HG03520 (cell line): ENCODE data around the gene CATSPERE.

ENCODE experiments used
- ATAC-seq: cut with Tn5 transposase; IDR thresholded peaks from one replicate; pipeline ENCODE4 v1.9.1; 2021; ENCODE audit warnings: mild to moderate bottlenecking, moderate library complexity; ENCODE audit not compliant: unreplicated experiment

CATSPERE gene

DNA sequence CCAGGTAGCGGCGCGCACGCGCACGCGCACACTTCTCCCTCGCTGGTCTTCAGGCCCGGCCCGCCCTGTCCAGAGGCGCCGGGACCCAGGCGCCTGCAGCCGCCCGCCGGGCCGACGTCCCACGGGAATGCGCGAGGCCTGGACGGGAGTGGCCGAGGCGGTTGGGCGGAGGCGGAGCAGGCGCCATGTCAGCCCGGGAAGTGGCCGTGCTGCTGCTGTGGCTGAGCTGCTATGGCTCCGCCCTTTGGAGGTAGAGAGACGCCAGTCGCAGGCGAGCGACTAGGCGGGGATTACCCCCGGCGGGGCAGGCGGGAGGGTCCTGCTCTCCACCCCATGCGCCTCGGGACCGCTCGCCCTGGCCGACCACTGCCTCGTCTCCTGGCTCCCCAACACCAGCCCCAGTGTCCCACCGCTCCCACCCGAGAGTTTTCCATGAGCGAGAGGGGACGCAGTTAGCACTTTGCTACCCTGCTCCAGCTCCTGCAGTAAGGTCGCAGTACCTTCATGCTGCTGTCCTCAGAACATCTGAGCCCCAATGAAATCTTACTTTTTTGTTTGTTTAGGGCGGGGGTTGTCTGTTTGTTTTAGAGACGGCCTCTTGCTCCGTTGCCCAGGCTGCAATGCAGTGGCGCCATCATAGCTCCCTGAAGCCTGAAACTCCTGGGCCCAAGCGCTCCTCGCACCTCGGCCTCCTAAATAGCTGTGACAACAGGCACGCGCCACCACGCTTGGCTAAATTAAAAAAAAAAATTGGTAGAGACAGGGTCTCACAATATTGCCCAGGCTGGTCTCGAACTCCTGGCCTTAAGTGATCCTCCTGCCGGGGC lies at the start of gene CATSPERE:
Gene CATSPERE, plus strand, starts transcription at position 29 of the 827 bp plus-strand sequence. Its CDS starts 157 bp downstream, at position 186.
- ATAC-seq = peak; percentile 97

GRCh38 chr1:244412176-244412575 lies 48.9 kb upstream of the CATSPERE start:
- ATAC-seq = no peak

DNA sequence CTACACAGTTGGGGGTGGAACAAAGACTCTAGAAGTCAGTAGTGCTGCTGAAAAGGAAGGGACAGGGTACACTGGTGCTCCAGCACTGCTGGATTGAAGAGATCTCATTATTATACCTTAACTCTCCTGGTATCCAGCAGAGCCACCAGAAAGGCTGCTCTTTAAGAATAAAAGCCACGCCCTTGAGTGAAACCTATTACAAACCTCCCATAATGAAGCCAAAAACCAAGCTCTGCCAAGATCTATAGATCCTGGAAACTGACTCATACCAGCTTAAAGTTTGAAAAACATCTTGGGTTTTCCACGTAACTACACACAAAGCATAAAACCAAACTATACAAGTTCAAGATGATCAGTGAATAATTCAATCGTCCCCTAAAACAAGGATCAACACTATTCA lies 47.3 kb upstream of the CATSPERE start:
- no peak for ATAC-seq

DNA sequence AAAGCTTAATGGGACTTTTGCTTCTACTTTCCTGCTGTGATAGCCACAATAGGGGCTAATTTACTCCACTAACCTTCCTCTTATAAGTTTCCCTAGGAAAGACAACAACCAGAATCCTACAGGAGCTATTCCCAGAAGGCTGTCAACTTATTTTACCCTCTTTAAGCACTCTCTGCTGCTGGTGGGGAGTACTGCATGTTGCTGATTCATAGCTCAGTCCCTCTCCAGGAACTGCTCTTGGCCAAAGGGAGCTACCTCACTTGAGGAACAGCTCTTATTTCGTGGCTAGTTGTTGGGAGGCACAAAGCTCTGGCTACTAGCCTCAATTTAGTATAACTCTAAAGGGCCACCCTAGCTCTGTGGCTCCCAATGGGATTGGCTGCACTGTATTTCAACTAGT lies 46.5 kb upstream of the CATSPERE start:
- no peak for ATAC-seq

DNA sequence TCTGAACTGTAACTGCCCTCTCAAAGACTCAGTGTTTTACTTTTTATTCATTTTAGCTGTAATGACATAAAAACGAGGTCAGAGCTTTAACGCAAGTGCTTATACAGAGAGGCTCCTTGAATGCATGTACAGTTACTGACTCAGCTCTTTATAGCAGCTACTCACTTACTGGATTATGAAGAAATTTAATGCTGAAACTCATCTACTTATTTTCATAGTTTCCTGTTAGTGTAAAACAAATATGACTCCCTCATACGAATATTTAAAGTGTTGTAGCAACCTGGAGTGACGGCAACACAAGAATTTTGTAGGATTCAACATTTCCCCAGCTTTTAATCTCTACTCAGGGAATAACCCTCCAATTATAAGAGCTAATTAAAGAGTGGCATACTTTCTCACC lies 42.0 kb upstream of the CATSPERE start:
- ATAC-seq = no peak

GRCh38 chr1:244422174-244422573 lies 38.9 kb upstream of the CATSPERE start:
- ATAC-seq = no peak

- no peak for ATAC-seq
Observed at GRCh38 chr1:244424649-244425334, 36.3 kb upstream of the CATSPERE start.

GRCh38 chr1:244427647-244428046 lies 33.4 kb upstream of the CATSPERE start:
- ATAC-seq = no peak

GRCh38 chr1:244429818-244430217 lies 31.3 kb upstream of the CATSPERE start:
- ATAC-seq = no peak

- no peak for ATAC-seq
Observed at GRCh38 chr1:244431166-244431565, 29.9 kb upstream of the CATSPERE start.

DNA sequence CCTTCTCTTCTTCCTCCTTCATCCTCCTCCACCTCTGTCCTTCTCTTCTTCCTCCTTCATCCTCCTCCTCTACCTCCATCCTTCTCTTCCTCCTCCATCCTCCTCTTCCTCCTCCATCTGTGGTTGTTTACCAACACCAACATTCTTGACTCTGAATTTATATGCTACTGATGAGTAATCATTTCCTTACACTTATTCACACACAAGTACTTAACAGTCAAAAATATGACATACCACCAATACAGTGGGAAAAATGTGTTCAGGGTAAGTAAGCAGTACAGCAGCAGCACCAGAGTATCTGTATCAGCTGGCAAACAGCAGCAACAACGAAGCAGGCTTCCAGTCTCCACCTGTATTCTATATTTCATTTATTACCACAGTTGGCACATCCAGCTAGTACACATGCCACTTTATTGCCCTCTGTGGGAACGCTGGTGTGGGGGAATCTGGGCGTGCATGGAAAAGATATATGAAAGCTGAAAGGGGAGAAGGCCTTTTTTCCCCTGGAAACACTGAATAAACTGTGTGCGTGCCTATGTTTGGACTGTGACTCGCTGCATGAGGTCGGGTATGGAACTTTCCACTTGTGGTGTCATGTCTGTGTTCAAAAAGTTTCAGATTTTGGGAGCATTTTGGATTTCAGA lies 25.4 kb upstream of the CATSPERE start:
- no peak for ATAC-seq

- no peak for ATAC-seq
Observed at GRCh38 chr1:244436336-244437085, 24.6 kb upstream of the CATSPERE start.

DNA sequence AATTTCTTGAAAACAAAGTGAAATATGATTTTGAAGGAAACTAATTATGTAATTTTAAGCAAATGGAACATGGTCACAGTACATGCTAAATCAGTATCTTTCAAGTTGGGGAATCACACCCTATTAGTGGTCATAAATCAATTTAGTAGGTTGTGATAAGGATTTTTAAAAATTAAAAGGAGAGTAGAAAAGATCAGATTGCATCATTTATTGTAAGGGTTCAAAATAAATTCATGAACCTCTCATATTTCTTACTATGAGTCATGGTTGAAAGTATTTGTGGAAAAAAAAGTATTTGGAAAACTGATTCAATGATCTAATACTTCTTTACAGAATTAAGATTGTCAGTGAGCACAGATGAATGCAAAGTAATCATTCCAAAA lies 24.0 kb upstream of the CATSPERE start:
- ATAC-seq = no peak

- no peak for ATAC-seq
Observed at GRCh38 chr1:244439391-244440032, 21.6 kb upstream of the CATSPERE start.

GRCh38 chr1:244442850-244443249 lies 18.2 kb upstream of the CATSPERE start:
- ATAC-seq = no peak

DNA sequence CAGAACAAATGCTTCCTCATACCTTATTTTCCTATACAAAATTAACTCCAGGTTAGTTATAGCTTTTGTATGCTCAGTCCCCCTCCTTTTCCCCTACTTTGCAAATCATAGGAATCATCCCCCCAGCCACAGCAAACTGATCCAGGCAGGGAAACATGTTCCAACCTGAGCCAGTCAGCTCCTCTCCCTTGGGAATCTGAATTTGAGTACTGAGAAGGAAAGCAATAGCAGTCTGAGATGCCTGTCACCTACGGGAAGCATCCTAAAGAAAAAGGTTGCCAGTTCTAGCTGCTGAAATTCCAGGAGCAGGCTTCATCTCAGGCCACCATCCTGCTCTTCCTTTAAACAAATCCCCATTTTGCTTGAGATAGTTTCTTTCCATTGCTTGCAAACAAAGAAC lies 16.2 kb upstream of the CATSPERE start:
- ATAC-seq = no peak

DNA sequence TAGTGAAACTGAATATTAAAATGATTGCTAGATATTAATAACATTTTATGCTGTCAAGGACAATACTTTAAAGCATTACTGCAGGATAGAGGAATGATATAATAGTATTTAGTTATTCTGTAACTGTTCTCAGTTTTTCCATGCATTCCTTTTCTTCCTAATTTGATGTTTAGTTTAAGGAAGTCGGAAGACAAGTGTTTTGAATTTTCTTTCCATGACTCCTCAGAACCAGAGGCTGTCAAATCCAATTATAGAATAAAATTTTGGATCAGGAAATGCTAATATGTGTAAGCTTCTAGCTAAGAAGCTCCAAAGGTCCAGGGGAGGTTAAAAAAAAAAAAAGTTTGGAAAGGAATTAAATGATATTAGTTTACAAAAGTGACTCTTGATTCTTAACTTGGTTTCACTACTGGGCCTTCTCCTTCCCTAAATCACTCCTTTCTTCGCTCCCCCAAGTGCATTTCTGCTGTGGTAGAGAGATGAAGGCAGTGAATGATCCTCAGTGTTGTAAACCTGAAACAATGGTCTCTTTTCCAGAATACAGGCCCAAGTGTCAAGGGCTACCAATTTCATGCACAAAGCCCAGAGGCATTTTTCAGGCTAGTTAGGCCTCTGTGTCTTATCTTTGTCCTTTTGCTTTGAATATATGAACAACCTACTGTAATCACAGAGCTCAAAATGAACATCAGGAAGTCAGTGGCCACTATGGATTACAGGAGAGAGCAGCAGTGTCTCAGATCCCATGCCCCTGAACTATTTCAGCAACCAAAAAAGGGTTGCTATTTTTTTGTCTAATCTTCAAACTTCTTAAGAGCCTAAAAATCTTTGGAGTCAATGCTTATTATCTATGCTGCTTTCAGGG lies 15.5 kb upstream of the CATSPERE start:
- no peak for ATAC-seq

- ATAC-seq = no peak
Observed at GRCh38 chr1:244447024-244447423, 14.0 kb upstream of the CATSPERE start.

GRCh38 chr1:244447552-244447951 lies 13.5 kb upstream of the CATSPERE start:
- no peak for ATAC-seq
